DND-41 (cell line): Measurements from ENCODE around the gene BCKDHB.

Source experiments
- EZH2 ChIP-seq: IDR thresholded peaks from 3 replicates; pipeline ENCODE4 v1.6.1; 2012; ENCODE audit warnings: borderline replicate concordance, low read depth, mild to moderate bottlenecking, moderate library complexity, low read length, inconsistent platforms; ENCODE audit not compliant: severe bottlenecking
- TF ChIP-seq, protein P1 (sequence below): IDR thresholded peaks from 2 replicates; pipeline ENCODE4 v1.5.1; 2012; ENCODE audit warnings: borderline replicate concordance, low read length, moderate library complexity, mild to moderate bottlenecking; ENCODE audit not compliant: poor library complexity, severe bottlenecking; ENCODE audit errors: extremely low read depth

DNA sequence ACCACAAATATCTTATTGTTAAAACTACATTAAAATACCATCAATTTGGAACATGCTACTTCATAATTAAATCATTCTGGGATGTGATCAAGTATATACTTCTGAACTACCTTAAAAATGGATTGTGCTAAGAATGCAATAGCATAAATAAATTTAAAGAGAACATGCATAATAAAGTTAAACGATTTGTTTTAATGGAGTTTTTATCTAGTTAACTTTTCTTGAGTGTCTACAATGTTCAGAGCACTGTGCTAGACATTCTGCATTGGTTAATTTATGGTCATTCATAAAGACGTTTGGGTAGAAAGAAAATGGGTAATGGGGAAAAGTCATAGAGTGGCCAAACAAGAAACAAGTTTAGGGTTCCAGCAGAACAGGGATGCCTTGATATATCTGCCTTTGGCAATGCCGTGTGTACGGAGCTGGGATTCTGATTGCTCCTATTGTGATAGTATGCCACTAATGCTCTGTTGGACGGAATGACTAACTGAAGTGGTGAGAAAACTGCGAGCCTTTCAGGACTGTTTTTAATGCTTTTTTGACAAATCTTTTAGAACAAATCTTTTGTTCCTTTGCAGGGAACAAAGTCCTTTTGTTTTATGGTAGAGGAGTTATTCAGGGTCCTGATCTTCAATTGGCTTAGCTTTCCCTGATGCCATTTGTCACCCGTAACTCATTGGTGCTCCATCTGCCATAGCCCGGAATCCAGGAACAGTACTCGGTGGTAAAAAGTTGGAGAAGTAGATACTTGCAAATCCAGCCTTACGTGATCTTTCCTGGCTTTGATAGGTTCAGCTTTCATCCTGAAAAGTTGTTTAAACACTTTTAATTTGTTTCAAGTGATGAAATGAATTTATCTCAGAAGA is 162.6 kb downstream of the BCKDHB start:
- TF ChIP-seq, protein P1, sequence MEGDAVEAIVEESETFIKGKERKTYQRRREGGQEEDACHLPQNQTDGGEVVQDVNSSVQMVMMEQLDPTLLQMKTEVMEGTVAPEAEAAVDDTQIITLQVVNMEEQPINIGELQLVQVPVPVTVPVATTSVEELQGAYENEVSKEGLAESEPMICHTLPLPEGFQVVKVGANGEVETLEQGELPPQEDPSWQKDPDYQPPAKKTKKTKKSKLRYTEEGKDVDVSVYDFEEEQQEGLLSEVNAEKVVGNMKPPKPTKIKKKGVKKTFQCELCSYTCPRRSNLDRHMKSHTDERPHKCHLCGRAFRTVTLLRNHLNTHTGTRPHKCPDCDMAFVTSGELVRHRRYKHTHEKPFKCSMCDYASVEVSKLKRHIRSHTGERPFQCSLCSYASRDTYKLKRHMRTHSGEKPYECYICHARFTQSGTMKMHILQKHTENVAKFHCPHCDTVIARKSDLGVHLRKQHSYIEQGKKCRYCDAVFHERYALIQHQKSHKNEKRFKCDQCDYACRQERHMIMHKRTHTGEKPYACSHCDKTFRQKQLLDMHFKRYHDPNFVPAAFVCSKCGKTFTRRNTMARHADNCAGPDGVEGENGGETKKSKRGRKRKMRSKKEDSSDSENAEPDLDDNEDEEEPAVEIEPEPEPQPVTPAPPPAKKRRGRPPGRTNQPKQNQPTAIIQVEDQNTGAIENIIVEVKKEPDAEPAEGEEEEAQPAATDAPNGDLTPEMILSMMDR, result no peak
- TF ChIP-seq EZH2, result no peak
